ENCODE results near the gene LCLAT1.

DNA sequence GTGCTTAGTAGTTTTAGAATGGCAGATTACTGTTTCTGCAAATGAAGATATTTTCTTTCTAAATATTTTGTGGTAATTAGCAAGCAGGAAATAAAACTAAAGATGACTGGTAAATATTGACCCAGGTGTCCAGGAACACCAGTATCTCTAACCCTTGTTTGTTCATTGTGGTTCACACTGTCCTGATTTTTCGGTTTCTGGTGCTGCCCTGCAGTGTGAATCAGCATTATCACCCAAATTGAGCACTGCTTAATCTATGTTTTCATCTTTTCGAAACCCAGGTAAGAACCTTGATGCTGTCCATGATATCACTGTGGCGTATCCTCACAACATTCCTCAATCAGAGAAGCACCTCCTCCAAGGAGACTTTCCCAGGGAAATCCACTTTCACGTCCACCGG is 192.8 kb downstream of the LCLAT1 start:
- TF ChIP-seq ZNF274 (IDR thresholded peaks at IDR 0.05; ENCODE audit: low read depth, low read length), result no peak
- TF ChIP-seq SUZ12 (IDR thresholded peaks at IDR 0.05; ENCODE audit: extremely low read depth, insufficient read depth, insufficient read length), result no peak
- TF ChIP-seq YY1 (IDR thresholded peaks at IDR 0.05; ENCODE audit: insufficient read depth, insufficient read length), result no peak
